Stimulated activated CD4-positive, alpha-beta T cell treated with anti-CD3 and anti-CD28 coated beads, Interleukin-1b, Interleukin-23, amount 100 ng/mL, for 1 hour (primary cell): ENCODE data around the gene TPK1.

Experiments
- DNase-seq, 2 donors: peaks; one replicate each; pipeline ENCODE4 v3.0.0-alpha.2; 2020; ENCODE audit warnings: low read depth in 2 of 2

TPK1 gene

DNA sequence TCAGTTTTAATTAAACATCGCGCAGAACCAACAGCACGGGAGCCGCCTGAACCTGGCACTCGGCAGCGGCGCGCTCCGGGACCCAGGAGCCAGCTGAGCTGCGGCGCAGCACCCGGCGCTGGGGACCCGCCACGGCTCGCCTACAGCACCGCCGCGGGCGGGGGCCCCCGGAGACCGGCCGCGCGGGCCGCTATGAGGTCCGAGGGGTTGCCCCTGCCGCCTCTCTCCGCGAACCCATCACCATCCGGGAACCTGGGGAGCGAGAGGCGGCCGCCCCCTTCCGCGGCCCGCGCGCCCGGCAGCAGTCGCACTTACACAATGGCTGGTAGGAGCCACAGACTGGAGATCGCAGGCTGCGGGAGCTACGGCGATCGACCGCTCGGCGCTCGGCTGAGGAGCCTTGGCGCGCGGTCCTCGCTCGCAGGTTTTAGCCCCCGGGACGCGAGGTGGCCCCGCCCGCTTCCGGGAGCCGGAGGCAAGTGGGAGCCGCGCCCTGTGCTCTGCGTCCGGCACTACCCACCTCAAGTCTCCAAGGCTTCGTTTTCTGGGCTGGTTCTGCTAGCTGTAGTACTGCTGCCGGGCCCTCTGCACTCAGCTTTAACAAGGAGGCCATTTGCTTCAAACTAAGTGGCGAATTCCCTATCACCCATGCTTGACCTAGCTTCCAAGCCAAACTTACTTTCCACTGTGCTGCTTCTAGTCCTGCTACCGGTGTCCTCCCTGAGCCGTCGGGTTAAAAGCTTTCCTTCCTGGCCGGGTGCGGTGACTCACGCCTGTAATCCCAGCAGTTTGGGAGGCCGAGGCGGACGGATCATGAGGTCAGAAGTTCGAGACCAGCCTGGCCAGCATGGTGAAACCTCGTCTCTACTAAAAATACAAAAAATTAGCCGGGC, at the start of gene TPK1:
TSS of gene TPK1 (minus strand) at position 402 of the 893 bp plus-strand sequence. CDS start 451 bp downstream, outside the sequence.
- peak; percentile 69 to 75 for DNase-seq

DNA sequence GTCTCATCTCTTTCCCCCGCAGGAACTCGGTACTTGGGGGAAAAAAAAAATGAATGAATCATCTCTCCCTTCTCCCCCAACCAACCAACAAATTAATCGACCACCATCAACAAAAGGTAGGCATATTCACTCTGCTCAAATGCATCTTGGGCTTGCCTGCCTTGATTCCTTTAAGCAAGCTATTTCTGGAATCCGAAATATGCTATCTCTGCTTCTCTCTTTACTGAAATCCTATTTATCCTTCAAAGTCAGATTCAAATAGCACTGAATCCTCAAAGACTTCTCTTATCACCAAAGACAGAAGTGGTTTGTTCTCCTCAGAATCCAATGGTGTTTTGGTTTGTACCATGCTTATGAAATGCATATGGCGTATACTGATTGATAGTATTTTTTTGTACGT, 49.6 kb upstream of the TPK1 start:
- no peak for DNase-seq

DNA sequence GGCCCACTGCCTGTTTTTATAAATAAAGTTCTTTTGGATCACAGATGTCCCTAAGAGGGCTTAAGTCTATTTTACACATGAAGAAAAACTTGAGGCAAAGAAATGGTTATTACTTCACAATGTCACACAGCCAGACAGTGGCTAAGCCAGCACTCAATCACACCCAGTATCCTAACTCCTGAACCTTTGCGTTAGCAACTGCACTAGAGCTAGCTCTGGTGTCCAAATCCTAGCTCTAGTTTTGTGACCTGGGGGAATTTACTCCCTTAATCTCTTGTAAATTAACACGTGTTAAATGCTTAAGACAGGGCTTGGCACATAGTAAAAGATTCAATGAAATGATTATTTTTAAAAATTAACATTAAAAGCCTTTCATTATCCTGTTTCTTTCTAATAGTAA, 49.0 kb upstream of the TPK1 start:
- DNase-seq: no peak

DNA sequence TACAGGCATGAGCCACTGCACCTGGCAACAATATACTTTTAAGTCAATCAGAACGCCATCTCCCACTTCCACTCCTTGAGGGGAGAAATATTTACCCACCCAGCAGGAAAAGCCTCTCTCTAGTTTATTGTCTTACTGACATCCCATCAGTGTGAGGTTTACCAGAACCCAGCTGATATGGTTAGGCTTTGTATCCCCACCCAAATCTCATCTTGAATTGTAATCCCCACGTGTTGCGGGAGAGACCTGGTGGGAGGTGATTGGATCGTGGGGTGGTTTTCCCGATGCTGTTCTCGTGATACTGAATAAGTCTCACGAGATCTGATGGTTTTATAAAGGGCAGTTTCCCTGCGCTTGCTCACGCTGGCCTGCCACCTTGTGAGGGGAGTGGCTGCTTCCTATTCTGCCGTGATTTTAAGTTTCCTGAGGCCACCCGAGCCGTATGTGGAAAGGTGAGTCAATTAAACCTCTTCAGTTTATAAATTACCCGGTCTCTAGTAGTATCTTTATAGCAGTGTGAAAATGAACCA, 37.5 kb upstream of the TPK1 start:
- no peak for DNase-seq

DNA sequence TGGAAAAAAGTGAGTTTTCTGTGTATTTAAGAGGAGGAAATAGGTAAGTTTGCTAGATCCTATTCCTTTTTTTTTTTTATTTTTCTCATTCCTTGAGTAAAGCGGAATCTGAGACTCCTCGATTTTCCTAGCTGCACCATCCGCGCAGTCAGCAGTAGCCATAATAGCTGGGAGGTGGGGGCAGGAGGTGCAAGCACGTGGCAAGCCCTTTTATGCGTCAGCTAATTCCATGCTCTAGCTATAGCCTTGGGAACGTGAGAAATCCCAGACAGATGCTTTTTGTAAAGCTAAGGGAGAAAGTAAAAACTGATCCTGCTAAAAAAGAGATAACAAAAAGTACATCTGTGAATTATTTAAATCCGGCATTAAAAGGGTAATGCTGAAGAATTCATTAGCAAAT, 33.2 kb upstream of the TPK1 start:
- DNase-seq: no peak

DNA sequence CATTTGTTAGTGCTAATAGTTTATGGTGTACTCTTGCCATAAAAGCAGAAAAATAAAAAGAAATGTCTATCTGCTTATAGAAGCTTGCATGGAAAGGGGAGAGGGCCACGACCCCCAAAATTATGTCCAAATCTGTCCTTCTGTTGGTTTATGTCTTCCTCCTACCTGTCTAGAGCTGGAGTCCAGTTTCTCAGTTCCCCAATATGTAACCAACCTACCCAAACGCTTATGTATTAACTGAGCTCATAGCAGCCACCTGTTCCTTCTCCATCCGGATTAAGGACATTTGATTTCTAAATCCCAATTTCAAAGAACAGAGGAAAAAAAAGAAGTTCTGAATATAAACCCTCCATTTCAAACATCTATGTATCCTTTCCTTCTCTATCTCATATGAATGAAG, 30.3 kb upstream of the TPK1 start:
- no peak for DNase-seq

DNA sequence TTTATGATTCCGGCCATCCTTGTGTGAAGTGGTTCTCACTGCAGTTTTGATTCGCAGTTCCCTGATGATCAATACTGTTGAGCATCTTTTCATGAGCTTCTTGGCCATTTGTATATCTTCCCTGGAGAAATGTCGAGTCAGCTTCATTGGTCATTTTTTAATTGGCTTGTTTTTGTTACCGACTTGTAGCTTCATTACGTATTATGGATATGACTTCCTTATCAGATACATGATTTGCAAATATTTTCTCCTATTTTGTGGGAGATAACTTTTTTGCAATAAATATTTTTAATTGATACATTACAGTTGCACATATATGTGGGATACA, 27.4 kb upstream of the TPK1 start:
- no peak for DNase-seq

DNA sequence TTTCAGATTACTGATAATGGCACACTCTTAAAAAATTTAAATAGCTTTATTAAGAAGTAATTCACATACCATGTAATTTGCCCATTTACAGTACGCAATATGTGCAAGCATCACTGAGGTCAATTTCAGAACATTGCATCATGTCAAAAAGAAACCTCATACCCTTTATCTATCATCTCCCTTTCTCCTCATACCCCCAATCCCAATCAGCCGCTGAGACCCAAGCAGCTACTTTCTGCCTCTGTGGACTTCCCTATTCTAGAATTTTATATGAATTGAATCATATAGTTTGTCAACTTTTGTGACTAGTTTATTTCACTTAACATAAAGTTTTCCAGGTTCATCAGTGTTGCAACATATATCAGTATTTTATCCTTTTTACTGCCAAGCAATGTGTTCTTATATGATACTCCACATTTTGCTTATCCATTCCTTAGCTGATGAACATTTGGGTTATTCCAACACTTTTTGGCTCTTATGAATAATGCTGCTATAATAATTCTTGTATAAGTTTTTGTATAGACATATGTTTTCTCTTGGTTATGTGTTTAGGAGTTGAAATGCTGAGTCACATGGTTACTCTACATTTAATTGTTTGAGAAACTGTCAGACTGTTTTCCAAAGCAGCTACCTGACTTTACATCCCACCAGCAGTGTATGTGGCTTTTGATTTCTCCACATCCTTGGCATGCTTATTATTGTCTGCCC, 26.9 kb upstream of the TPK1 start:
- DNase-seq: no peak

DNA sequence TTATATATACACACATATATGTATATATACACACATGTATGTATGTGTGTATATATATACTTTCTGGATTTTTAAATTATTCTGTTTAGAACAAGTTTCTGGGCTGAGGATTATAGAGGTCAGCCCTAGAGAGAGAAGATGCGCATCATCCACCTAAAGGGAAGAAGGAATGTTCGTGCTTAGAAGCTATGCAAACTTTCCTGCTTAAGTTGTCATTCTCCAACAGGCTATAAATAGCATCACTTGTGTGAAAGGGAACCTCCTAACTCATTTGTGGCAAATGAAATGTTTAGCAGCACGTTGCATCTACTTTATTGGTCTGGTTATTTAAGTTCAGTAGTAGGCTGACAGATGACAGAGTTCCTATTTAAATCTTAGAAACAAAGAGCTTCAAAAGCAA, 23.9 kb upstream of the TPK1 start:
- no peak for DNase-seq

DNA sequence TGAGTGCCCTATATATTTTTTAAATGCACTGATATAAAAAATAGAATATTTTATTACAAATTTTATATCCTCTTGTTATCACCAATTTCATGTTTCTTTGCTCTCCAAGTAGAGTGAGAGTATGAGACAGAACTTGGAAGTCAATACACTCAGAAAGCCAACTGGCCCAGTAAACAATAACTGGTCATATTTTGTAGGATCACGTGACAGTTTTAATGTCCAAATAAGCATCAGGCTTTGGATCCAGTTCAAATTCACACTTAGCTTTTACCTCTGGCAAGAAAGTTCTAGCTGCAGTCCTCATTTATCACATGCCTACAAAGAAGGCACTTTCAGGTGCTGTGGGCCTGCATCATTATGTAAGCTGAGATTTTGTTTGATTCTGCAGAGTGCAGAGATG, 21.6 kb upstream of the TPK1 start:
- no peak for DNase-seq

DNA sequence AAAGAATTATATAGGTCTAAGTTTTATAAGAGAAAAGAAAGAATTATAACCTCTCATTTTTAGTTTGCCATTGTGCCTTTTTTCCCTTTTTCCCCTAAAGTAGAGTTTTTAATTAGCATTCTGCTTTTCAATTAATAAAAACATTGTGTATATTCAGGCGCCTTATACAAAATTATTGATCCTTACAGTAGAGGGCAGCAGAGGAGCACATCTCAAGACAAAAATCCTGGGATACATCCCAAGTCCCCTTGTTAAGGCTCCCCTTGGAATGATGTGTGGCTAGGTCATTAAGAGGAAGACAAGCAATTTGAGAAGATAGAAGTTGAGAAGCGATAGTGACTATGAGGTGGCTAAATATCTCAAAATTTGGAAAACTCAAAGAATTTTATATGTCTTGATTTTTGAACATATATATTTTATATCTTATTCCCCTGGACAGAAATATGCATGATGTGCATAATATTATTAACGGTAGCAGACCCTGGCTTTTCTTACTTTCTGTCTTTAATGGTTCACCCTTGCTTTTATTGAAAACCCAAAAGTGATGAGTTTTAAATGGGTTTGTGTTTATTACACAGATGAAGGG, 19.1 kb upstream of the TPK1 start:
- no peak for DNase-seq

DNA sequence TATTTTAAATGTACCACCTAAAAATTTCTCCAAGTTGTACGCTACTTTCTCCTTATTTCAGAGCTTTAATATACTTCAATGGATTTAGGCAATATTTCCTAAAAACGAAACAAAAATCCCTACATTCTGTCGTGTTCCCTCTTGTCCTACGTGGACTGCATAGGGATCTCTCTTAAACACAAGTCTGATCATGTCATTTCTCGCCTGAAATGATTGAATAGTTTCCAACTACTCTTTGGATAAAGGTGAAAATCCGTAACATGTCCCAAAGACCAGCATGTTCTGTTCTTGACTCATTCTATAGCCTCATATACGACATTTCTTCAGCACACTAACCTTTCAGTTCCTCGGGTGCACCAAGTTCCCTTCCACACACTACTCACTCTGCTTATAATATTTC, 17.7 kb upstream of the TPK1 start:
- DNase-seq: no peak

DNA sequence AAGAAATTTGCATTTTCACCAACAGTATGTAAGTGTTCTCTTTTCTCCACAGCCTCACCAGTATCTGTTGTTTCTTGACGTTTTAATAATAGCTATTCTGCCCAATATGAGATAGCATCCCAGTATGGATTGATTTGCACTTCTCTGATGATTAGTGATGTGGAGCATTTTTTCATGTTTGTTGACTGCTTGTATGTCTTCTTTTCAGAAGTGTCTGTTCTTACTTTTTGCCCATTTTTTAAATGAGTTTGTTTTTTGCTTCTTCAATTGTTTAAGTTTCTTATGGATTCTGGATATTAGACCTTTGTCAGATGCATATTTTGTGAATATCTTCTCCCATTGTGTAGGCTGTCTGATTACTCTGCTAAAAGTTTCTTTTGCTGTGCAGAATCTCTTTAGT, 12.2 kb upstream of the TPK1 start:
- DNase-seq: no peak

DNA sequence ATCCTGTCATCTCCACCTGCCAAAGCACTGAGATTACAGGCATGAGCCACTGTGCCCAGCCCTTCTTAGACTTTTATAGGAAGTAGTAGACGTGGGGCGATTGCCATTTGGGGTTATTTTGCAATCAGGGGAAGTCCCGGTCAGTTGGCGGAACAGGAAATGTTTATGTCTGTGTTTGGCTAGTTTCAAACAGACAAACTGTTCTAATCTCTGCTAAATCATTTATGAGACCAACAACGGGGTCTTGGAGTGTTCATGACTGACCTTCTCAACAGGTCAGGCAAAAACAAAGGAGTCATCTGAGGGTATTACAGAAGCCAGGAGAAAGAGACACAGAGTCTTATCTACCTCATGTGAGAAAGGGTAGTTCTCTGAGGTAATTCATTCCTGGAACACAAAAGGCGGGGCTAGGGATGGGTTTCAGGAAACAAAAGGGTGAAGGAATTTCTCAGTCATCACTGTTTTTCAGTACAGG, 6.6 kb upstream of the TPK1 start:
- no peak for DNase-seq

DNA sequence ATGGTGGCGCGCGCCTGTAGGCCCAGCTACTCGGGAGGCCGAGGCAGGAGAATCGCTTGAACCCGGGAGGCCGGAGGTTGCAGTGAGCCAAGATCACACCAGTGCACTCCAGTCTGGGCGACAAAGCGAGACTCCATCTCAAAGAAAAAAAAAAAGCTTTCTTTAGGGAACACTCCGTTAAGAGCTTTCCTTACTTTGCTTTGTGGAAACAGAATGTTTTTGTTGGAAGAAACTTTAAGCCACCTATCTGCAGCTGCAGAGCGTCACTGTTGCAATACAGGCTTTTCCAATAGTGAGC, 641 bp upstream of the TPK1 start:
- no peak for DNase-seq

DNA sequence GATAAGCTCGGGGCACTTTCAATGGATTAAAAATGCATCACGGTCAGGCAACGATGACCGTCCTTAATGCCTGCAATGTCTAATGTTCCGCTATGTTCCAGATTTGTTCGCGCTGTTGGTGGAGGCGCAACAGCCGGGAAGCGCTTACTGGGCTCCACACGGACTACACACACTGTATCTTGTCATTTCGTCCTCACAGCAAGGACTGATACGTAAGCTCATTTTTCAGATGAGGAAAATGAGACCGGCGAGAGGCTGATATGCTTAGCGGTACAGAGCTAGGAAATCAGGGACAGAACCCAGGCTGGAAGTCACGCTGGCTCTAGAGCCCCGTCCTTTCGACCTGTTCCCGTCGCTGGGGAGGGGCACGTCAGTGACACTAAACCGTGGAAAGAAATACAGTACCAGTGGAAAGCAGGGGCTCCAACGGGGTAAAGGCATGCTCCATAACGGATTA, 670 bp downstream of the TPK1 start:
- DNase-seq: no peak

DNA sequence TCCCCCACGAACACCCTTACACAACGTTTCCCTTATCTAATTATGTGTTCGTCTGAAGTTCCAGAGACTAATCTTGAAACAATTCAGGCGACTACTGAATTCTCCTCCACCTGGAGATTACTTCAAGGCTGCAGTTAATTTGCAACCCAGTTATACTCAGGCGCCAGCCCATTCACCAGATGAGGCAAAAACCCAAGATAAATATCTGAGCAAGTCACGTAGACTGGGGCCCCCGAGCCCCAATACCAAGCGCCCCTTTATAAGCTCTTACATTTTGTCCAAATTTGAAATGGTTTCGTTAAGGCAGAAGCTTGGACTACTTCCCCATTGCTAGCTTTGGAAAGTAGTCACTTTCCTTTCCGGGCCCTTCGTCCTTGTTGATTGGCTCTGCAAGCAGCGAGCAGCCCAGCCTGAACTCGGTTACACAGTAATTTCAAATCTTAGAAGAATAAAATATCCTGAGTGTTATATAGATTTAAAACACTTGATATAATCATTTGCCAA, 1.2 kb downstream of the TPK1 start:
- no peak for DNase-seq

DNA sequence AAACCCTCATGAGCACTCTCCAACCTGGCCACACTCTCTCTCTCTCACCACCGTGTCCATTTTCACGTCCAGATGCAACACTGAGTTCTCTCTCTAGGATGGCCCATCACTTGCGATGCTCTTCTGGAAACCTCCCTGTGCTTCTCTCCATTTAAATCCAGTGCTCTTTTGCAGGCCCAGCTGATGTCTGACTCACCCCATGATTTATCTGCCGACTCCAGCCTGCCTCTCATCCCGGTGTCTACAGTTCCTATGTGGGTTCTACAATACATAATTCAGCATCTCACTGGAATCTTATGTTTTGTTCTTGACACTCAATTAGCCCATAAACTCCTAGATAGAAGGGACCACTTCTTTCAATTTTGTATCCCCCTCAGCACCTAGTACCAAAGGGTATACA, 5.0 kb downstream of the TPK1 start:
- DNase-seq: no peak

DNA sequence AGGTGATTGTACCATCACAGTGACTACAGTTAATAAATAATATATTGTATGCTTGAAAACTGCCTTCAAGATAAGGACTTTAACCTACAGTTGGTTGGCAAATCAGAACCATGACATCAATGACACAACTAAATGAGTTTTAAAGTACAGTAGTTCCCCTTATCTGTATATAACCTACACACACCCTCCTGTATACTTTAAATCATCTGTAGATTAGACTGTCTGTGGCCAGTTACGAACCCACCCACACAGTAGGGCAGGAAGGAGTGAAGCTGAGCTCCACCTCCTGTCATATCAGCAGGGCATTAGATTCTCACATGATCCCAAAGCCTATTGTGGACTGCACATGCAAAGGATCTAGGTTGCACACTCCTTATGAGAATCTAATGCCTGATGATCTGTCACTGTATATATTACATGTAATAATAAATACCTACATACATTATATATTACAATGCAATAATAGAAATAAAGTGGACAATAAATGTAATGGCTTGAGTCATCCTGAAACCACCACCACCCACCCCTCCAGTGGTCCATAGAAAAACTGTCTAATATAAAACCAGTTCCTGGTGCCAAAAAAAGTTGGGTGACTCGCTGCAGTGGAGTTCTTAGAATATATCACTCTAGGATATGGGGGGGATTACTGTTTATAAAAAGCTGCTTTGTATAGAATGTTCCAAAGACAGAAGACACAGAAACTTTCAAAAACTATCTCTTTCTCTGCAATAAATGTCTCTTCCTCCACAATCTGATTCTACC, 5.6 kb downstream of the TPK1 start:
- DNase-seq: no peak

DNA sequence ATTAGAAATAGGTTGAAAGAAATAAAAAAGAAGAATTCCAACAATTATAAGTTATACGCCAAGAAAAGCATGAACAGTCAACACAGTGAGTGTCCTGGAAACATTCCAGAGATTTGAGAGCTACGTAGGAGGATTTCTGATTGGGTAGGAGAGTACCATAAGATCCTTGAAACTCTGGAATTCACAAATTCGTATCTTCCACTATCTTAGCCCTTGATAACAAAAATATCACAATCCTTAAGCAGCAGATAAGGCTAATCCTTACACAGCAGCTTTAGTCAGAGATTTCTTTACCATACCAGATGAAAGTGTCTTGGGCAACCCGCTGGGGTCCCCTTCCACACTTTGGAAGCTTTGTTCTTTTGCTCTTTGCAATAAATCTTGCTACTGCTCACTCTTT, 8.2 kb downstream of the TPK1 start:
- DNase-seq: no peak

DNA sequence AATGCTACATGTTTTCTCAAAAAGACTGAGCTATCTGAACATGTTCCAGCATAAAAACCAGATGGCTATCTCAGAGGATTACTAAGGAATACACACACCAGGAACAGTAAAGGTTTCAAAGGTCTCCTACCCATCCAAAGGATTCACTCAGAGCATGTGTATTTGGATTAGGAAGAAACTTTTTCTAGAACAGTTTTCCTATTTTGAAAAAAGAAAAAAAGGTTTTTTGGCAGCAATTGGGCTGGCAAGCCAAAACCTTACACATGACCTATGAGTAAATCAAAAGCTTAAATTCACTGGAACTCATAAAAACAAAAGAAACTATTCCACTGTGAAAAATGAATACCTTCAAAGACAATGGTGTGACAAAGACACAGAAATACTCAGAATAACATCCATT, 9.6 kb downstream of the TPK1 start:
- DNase-seq: no peak

DNA sequence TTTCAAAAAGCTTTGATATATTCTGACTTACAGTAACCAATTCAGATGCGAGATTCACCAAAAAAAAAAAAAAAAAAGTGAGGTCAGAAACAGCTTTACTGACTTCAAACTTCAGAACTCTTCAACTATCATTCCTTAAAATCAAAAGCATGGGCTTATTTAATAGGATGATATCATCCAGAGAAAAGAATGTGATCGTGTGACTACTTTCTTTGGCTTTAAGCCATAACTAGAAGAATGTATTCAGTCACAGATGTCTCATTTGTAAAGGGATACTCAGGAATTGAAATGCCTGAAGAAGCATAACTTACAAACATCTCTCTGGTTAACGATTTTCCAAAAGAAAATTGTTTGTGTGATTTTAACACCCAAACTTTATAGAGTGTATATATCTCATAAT, 11.5 kb downstream of the TPK1 start:
- no peak for DNase-seq
